ENCODE results near the gene PTGER1. TPM values are rescaled to one million over a fixed set of nuclear protein-coding genes. Genes with fewer than 3 reads are reported as not detected.

Gene PTGER1
- total and polyA plus RNA-seq, 2 of the 8 experiments (the other 6 are each of a cell fraction or from before 2014, with no cell fraction given), result 0.20 to 0.41 TPM

DNA sequence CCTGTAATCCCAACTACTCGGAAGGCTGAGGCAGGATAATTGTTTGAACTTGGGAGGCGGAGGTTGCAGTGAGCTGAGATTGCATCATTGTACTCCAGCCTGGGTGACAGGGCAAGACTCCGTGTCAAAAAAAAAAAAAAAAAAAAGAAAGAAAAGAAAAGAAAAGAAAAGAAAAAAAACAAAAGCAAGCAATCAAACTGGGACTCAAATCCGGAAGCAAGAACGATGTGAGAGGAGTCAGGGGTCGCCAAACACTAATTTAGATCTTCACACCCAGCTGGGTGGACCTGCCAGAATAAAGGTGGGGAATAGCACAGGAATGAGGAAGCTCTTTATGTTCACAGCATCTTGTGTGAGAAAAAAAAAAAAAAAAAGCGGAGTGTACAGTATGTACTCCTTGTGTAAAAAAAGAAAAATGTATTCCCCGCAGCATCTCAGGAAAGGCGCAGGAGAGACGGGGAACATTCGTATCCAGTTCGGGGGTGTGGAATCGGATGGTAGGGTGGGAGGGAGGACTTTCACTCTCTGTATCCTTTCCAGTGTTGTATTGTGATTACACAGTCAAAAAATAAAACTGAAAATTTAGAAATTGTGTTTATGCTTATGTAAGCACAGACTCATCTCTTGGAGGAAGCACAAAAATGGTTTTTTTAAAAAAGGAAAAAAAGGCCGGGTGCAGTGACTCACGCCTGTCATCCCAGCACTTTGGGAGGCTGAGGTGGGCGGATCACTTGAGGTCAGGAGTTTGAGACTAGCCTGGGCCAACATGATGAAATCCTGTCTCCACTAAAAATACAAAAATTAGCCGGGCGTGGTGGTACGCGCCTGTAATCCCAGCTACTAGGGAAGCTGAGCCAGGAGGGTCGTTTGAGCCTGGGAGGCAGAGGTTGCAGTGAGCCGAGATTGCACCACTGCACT is 35.4 kb upstream of the PTGER1 start (continued):
- TF ChIP-seq RAD21 (IDR thresholded peaks at IDR 0.05 in 1 of 2, conservative IDR thresholded peaks at IDR 0.05 in 1 of 2; ENCODE audit: low read depth in 2 of 2, low read length in 2 of 2) (no peak), KDM5A (IDR thresholded peaks at IDR 0.05; ENCODE audit: low read length) (no peak), JUND (IDR thresholded peaks at IDR 0.05; ENCODE audit: low read length) (no peak), ZNF274 (IDR thresholded peaks at IDR 0.05; ENCODE audit: borderline replicate concordance, extremely low read depth, low read length) (no peak)
